Neuronal stem cell (in vitro differentiated cells): Measurements from ENCODE around the gene NFIB.

Source experiments
- DNase-seq: peaks from one replicate; pipeline ENCODE4 v3.0.0-alpha.2; 2013; ENCODE audit warnings: low spot score
- H2AFZ ChIP-seq: one replicate; pipeline ENCODE4 v1.6.1; 2013; ENCODE audit warnings: mild to moderate bottlenecking, low read length, inconsistent platforms
- H2AK5ac ChIP-seq: 2 replicates; pipeline ENCODE4 v1.6.1; 2013; ENCODE audit warnings: low read depth, mild to moderate bottlenecking, inconsistent platforms, low read length, moderate library complexity, mixed read lengths
- H2BK120ac ChIP-seq: 2 replicates; pipeline ENCODE4 v1.6.1; 2013; ENCODE audit warnings: low read depth, mild to moderate bottlenecking, inconsistent platforms, low read length, moderate library complexity, mixed read lengths
- H2BK12ac ChIP-seq: one replicate; pipeline ENCODE4 v1.6.1; 2013; ENCODE audit warnings: low read length, inconsistent platforms
- H2BK15ac ChIP-seq: 2 replicates; pipeline ENCODE4 v1.6.1; 2013; ENCODE audit warnings: mild to moderate bottlenecking, low read length, inconsistent platforms, mixed read lengths
- H2BK5ac ChIP-seq: one replicate; pipeline ENCODE4 v1.6.1; 2013; ENCODE audit warnings: inconsistent platforms, mild to moderate bottlenecking, low read length, moderate library complexity
- H3K14ac ChIP-seq: one replicate; pipeline ENCODE4 v1.6.1; 2013; ENCODE audit warnings: low read length, inconsistent platforms
- H3K18ac ChIP-seq: 2 replicates; pipeline ENCODE4 v1.6.1; 2013; ENCODE audit warnings: low read length, inconsistent platforms
- H3K23ac ChIP-seq: 2 replicates; pipeline ENCODE4 v1.6.1; 2013; ENCODE audit warnings: low read depth, mild to moderate bottlenecking, mixed read lengths, low read length, inconsistent platforms; ENCODE audit not compliant: poor library complexity
- H3K27ac ChIP-seq: replicated peaks from 3 replicates; pipeline ENCODE4 v1.5.1; 2013; ENCODE audit warnings: low read length, inconsistent platforms
- H3K27me3 ChIP-seq, 3 experiments: 2 replicates each; pipeline ENCODE4 v1.6.1; 2013; ENCODE audit warnings: low read length in 3 of 3, mild to moderate bottlenecking in 2 of 3, inconsistent platforms in 1 of 3, low read depth in 1 of 3, mixed read lengths in 1 of 3, moderate library complexity in 1 of 3; ENCODE audit not compliant: control insufficient read depth in 3 of 3, insufficient read depth in 3 of 3
- H3K36me3 ChIP-seq, 2 donors: replicated peaks in 1 of 2; 2 replicates each; pipeline ENCODE4 v1.6.1; 2013; ENCODE audit warnings: low read length in 2 of 2; ENCODE audit not compliant: control insufficient read depth in 2 of 2, insufficient read depth in 2 of 2
- H3K4ac ChIP-seq: 2 replicates; pipeline ENCODE4 v1.6.1; 2013; ENCODE audit warnings: inconsistent platforms, mild to moderate bottlenecking, low read length, moderate library complexity
- H3K4me1 ChIP-seq, 2 donors: 1 replicate in 1 of 2; 2 replicates in 1 of 2; pipeline ENCODE4 v1.6.1; 2013; ENCODE audit warnings: low read length in 2 of 2, low read depth in 1 of 2; ENCODE audit not compliant: control insufficient read depth in 2 of 2, insufficient read depth in 1 of 2
- H3K4me2 ChIP-seq: one replicate; pipeline ENCODE4 v1.6.1; 2013; ENCODE audit warnings: mild to moderate bottlenecking, low read length, inconsistent platforms; ENCODE audit not compliant: insufficient read depth, poor library complexity, severe bottlenecking
- H3K4me3 ChIP-seq, 2 donors: 2 replicates each; pipeline ENCODE4 v1.5.1; 2013; ENCODE audit warnings: low read length in 2 of 2, mild to moderate bottlenecking in 2 of 2, inconsistent platforms in 1 of 2, moderate library complexity in 1 of 2
- H3K79me1 ChIP-seq: one replicate; pipeline ENCODE4 v1.6.1; 2013; ENCODE audit warnings: low read depth, mild to moderate bottlenecking, inconsistent platforms, low read length, moderate library complexity
- H3K9ac ChIP-seq: one replicate; pipeline ENCODE4 v1.6.1; 2013; ENCODE audit warnings: mild to moderate bottlenecking, low read depth, low read length, inconsistent platforms; ENCODE audit not compliant: poor library complexity
- H3K9me3 ChIP-seq, 2 donors: replicated peaks in 1 of 2; 2 replicates each; pipeline versions ENCODE3 to v1.6.1; 2013; ENCODE audit warnings: low read length in 2 of 2, mild to moderate bottlenecking in 2 of 2, inconsistent platforms in 1 of 2, low read depth in 1 of 2, mixed read lengths in 1 of 2, moderate library complexity in 1 of 2; ENCODE audit not compliant: control insufficient read depth in 2 of 2, insufficient read depth in 1 of 2
- H4K8ac ChIP-seq: one replicate; pipeline ENCODE4 v1.6.1; 2013; ENCODE audit warnings: low read depth, mild to moderate bottlenecking, inconsistent platforms, low read length, moderate library complexity
- H4K91ac ChIP-seq: one replicate; pipeline ENCODE4 v1.6.1; 2013; ENCODE audit warnings: low read length, low read depth, mild to moderate bottlenecking, inconsistent platforms; ENCODE audit not compliant: poor library complexity
- WGBS, 2 donors: extraction: QIAGEN DNeasy Blood & Tissue Kit; methylation state at CpG; one replicate each; pipeline ENCODE4 v1.1.7; 2013; ENCODE audit warnings: missing lambda C conversion rate in 2 of 2, mixed read lengths in 1 of 2; ENCODE audit not compliant: insufficient read length in 2 of 2, insufficient replicate concordance in 1 of 2; ENCODE audit errors: extremely low coverage in 2 of 2; 5-methylcytosine and 5-hydroxymethylcytosine counted together

The NFIB gene

DNA sequence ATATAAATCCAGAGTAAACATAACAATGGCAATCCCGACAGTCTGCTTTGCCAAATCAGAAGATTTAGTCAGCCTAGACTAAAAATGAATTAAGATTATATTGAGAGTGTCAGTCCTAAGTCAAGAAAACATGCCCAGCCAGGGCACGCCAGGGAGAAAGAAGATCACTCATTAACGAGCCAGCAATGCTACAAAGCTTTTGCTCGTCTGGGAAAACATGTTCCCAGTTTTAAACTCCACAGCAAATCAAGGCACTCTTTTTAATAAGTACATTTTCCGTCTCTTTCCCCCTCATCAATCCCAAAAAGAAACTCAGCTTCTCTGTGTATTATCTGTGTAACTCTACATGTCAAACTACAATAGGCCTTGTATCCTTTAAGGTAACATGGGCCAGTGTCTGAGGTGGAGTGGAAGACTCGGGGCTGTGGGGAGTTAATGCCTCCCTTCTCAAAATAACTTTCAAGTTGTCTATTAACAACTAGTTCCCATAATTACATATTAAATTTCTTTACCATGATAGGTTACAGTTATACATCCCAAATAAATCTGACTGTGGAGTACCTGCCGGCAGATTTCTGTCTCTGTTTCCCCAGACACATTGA lies 40.9 kb downstream of the NFIB start:
- Histone ChIP-seq H2AK5ac (no peak overlapping the region), H3K36me3 (no peaks in the 10 kb centered on the region), H3K79me1 (no peaks in the 10 kb centered on the region), H2BK120ac (no peak overlapping the region), H2AFZ (no peak overlapping the region), H3K4me1 (peaks cover 12 to 20% of the 10 kb centered on the region in 2 donors), H4K91ac (no peak overlapping the region), H2BK5ac (no peak overlapping the region), H4K8ac (no peak overlapping the region), H3K23ac (no peak overlapping the region), H3K14ac (no peak overlapping the region), H3K9me3 (no peaks in the 10 kb centered on the region), H2BK12ac (no peak overlapping the region), H3K4me3 (no peak overlapping the region), H3K4ac (no peak overlapping the region), H3K27ac (no peak overlapping the region), H3K27me3 (no peaks in the 10 kb centered on the region), H2BK15ac (no peak overlapping the region), H3K9ac (no peak overlapping the region), H3K4me2 (no peak overlapping the region), H3K18ac (no peak overlapping the region)
- WGBS, 2 donors: no CpG with 5 or more reads among the region's 7 CpGs
- DNase-seq: no peak

DNA sequence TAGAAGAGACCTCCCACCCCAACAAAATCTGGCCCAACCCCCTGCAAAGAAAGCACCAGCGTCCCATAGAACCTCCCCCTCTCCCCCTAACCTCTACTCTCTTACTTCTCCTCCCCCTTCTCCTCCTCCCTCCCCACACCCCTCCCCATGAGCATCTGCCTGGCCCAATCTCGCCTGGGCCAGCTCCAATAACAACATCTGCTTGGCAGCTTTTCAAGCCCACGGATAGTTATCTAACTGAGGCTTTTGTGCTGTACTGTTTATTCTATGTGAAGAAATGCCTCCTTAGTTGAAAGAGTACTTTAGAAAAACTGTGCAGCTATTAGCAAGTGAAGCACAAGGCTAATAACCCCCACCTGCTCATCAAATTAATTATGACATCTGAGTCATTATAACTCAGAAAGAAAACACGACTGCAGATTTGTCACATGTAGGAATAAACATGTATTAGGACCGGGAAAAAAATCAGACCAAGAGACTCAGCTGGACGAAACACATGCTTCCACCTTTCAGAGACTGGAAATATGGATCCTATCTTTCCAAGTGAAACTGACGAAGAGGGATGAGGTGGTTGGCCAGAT lies 42.8 kb downstream of the NFIB start:
- Histone ChIP-seq H3K79me1 (no peaks in the 10 kb centered on the region), H3K23ac (no peak overlapping the region), H3K4ac (no peak overlapping the region), H3K4me1 (peaks cover 12 to 20% of the 10 kb centered on the region in 2 donors), H2BK120ac (no peak overlapping the region), H3K9me3 (no peaks in the 10 kb centered on the region), H2BK15ac (no peak overlapping the region), H4K91ac (no peak overlapping the region), H3K27ac (no peak overlapping the region), H2AK5ac (no peak overlapping the region), H3K4me2 (no peak overlapping the region), H2AFZ (no peak overlapping the region), H2BK12ac (no peak overlapping the region), H4K8ac (no peak overlapping the region), H3K27me3 (no peaks in the 10 kb centered on the region), H3K14ac (no peak overlapping the region), H3K4me3 (no peak overlapping the region), H3K9ac (no peak overlapping the region), H3K36me3 (no peaks in the 10 kb centered on the region), H3K18ac (no peak overlapping the region), H2BK5ac (no peak overlapping the region)
- no peak for DNase-seq
- WGBS, 2 donors: no CpG with 5 or more reads among the region's 7 CpGs

DNA sequence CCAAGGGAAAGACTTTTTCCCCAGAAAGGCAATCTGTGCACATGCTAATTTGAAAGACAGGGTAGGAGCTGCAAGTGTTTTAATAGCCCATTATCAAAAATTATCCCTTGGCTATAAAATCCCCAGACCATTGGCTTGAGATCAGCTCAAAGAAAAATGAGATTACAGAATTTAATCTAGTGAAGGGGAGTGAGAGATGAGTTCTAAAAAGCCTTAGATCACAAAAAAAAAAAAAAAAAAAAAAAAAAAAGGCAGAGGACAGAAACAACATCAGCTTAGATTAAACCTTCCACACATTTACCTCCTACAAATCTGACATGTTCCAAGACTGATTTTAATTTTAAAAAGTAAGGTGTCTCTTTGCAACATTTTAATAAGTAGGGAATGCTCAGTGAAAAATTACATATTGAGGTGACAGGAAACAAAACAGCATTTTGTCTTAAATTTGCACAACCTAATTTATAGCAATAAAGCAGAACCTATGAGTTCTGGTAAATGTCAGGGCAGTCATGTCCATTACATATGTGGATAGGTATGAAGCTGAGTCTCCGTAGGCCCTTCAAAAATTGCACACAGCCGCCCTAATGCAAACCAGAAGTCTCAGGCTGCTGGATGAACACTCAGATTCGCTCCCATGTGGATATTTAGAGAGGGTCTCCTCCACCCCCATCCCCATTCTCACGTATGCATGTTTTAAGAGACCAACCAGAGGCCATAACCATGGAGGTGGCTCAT lies 43.4 kb downstream of the NFIB start:
- Histone ChIP-seq H3K36me3 (no peaks in the 10 kb centered on the region), H3K14ac (no peak overlapping the region), H3K18ac (no peak overlapping the region), H4K91ac (no peak overlapping the region), H2BK120ac (no peak overlapping the region), H2AK5ac (no peak overlapping the region), H3K4me3 (no peak overlapping the region), H3K4me1 (peaks cover 12 to 20% of the 10 kb centered on the region in 2 donors), H2BK5ac (no peak overlapping the region), H3K4ac (no peak overlapping the region), H4K8ac (no peak overlapping the region), H3K79me1 (no peaks in the 10 kb centered on the region), H3K9me3 (no peaks in the 10 kb centered on the region), H3K27me3 (no peaks in the 10 kb centered on the region), H3K9ac (no peak overlapping the region), H2BK12ac (no peak overlapping the region), H3K4me2 (no peak overlapping the region), H2BK15ac (no peak overlapping the region), H3K23ac (no peak overlapping the region), H3K27ac (no peak overlapping the region), H2AFZ (no peak overlapping the region)
- WGBS, 2 donors: no CpG with 5 or more reads among the region's 4 CpGs
- DNase-seq: no peak

DNA sequence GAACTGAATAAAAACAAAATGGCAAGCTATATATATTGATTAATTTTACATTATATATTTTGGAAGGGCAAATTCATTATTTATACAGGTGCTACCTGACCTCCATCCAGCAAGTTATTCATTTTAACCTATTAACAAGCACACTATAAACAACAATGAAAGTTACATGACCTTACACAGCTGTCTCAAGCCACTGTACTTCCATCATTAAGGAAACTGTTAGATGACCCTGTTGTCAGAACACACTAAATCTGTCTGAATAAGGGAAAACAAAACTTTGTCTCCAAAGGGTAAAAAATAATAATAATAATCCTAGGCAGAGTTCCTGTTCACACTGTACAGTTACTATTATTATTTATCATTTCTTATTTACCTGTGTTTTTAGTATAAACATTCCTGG lies 44.0 kb downstream of the NFIB start:
- Histone ChIP-seq H4K91ac (no peak overlapping the region), H3K27ac (no peak overlapping the region), H3K23ac (no peak overlapping the region), H3K79me1 (no peaks in the 10 kb centered on the region), H3K18ac (no peak overlapping the region), H3K14ac (no peak overlapping the region), H3K4ac (no peak overlapping the region), H2AFZ (no peak overlapping the region), H2AK5ac (no peak overlapping the region), H3K4me3 (no peak overlapping the region), H4K8ac (no peak overlapping the region), H2BK5ac (no peak overlapping the region), H3K9me3 (no peaks in the 10 kb centered on the region), H3K4me1 (peaks cover 12 to 19% of the 10 kb centered on the region in 2 donors), H3K9ac (no peak overlapping the region), H3K27me3 (no peaks in the 10 kb centered on the region), H2BK120ac (no peak overlapping the region), H2BK15ac (no peak overlapping the region), H2BK12ac (no peak overlapping the region), H3K36me3 (no peaks in the 10 kb centered on the region), H3K4me2 (no peak overlapping the region)
- no peak for DNase-seq
